Measurements from ENCODE around the gene SPEF1. TPM values are rescaled to one million over a fixed set of nuclear protein-coding genes. Genes with fewer than 3 reads are reported as not detected.

Gene SPEF1
- polyA plus RNA-seq, 3 donors = 0.09 TPM; not detected in 2

DNA sequence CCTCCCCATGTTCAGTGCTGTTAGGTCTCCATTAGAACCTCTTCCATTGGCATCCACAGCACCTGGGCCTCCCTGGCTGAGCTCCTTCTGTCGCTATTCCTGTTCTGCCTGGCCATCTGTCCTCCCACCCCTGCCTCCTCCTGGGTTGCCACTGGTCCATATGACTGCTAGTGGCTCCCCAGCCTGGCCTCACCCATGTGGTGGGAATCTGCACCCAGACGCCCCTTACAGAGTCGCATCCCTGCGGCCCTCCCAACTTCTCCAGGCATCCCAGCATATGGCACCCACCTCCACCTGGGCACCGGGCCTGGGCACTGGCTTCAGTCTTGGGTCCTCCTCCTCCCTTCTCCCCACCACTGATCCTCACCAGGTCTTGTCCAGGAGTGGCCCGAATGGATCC, 22.6 kb upstream of the SPEF1 start:
- Histone ChIP-seq H3K36me3 (replicated peaks in 1 of 2; ENCODE audit: control insufficient read depth in 1 of 2, insufficient read depth in 2 of 2, low read length in 2 of 2) (peaks cover 10 to 52% of the 10 kb centered on the region in 2 donors), H2AFZ (ENCODE audit: insufficient read depth, low read depth, low read length, poor library complexity, severe bottlenecking) (no peak overlapping the region), H3K27ac (ENCODE audit: low read depth in 1 of 2, low read length in 2 of 2) (peak overlapping the region; percentile 45 to 76), H3K9me3 (replicated peaks in 1 of 2; ENCODE audit: control insufficient read depth in 1 of 2, insufficient read depth in 1 of 2, low read length in 2 of 2) (no peaks in the 10 kb centered on the region), H3K79me2 (ENCODE audit: insufficient read depth, low read length) (peaks cover 19% of the 10 kb centered on the region), H4K20me1 (ENCODE audit: insufficient read depth, low read length) (no peaks in the 10 kb centered on the region), H3K9ac (ENCODE audit: insufficient read depth, low read length, poor library complexity, severe bottlenecking) (no peak overlapping the region), H3K27me3 (ENCODE audit: control insufficient read depth in 2 of 2, insufficient read depth in 2 of 2, low read length in 2 of 2) (no peaks in the 10 kb centered on the region), H3K4me2 (replicated peaks; ENCODE audit: extremely low read depth, low read length, poor library complexity, severe bottlenecking) (peak overlapping the region; percentile 40), H3K4me3 (replicated peaks in 1 of 3; ENCODE audit: low read depth in 2 of 3, low read length in 3 of 3) (peak overlapping the region in 1 of 3 experiments; percentile 4), H3K4me1 (ENCODE audit: control insufficient read depth in 1 of 2, insufficient read depth in 2 of 2, low read length in 2 of 2) (peaks cover 67 to 79% of the 10 kb centered on the region in 2 donors)
- TF ChIP-seq, protein P1, sequence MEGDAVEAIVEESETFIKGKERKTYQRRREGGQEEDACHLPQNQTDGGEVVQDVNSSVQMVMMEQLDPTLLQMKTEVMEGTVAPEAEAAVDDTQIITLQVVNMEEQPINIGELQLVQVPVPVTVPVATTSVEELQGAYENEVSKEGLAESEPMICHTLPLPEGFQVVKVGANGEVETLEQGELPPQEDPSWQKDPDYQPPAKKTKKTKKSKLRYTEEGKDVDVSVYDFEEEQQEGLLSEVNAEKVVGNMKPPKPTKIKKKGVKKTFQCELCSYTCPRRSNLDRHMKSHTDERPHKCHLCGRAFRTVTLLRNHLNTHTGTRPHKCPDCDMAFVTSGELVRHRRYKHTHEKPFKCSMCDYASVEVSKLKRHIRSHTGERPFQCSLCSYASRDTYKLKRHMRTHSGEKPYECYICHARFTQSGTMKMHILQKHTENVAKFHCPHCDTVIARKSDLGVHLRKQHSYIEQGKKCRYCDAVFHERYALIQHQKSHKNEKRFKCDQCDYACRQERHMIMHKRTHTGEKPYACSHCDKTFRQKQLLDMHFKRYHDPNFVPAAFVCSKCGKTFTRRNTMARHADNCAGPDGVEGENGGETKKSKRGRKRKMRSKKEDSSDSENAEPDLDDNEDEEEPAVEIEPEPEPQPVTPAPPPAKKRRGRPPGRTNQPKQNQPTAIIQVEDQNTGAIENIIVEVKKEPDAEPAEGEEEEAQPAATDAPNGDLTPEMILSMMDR (IDR thresholded peaks at IDR 0.05) = no peak
- H3K36me3 Mint-ChIP-seq = peaks cover 36 to 47% of the 10 kb centered on the region in 2 donors
- DNase-seq = no peak
- WGBS (ENCODE audit: insufficient coverage) = 69% methylated on average over 6 of the region's 6 CpGs
- peaks cover 66% of the 10 kb centered on the region for H3K4me1 Mint-ChIP-seq
- H3K27ac Mint-ChIP-seq = peak overlapping the region; percentile 60 to 91 (median 86)
- peaks cover 0 to 2% (median 0%) of the 10 kb centered on the region in 7 donors for H3K9me3 Mint-ChIP-seq
- H3K4me3 Mint-ChIP-seq = peak overlapping the region in 1 of 2 donors; percentile 79
- intact Hi-C loops (cut with micrococcal nuclease) = no loop called here
- peaks cover 0 to 3% (median 0%) of the 10 kb centered on the region in 3 donors for H3K27me3 Mint-ChIP-seq (ENCODE audit: low read depth in 3 of 3)

DNA sequence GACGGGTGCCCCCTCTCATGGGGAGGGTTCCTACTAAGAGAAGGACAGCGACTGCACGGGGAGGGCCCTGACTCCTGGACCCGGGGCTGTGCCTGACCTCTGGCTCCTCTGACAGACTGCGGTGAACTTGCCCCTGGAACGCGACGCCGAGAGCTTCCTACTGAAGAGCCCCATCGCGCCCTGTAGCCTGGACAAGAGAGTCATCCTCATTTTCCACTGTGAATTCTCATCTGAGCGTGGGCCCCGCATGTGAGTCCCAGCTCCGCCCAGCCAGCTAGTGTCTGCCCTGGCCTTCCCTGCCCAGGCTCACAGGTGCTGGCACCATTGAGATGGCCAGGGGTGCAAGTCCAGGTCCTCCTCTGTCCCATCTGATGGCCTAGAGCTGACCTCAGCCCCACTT, 22.0 kb upstream of the SPEF1 start:
- no peaks in the 10 kb centered on the region for H3K27me3 ChIP-seq (ENCODE audit: control insufficient read depth in 2 of 2, insufficient read depth in 2 of 2, low read length in 2 of 2)
- H4K20me1 ChIP-seq (ENCODE audit: insufficient read depth, low read length) = no peaks in the 10 kb centered on the region
- Mint-ChIP-seq H3K27ac (peak overlapping the region in 4 of 7 donors; percentile 66 to 88 (median 84)), H3K9me3 (peaks cover 0 to 2% (median 0%) of the 10 kb centered on the region in 7 donors), H3K4me3 (no peak overlapping the region), H3K4me1 (peaks cover 70% of the 10 kb centered on the region), H3K36me3 (peaks cover 36 to 53% of the 10 kb centered on the region in 2 donors), H3K27me3 (ENCODE audit: low read depth in 3 of 3) (peaks cover 0 to 4% (median 0%) of the 10 kb centered on the region in 3 donors)
- H3K36me3 ChIP-seq (replicated peaks in 1 of 2; ENCODE audit: control insufficient read depth in 1 of 2, insufficient read depth in 2 of 2, low read length in 2 of 2) = peaks cover 10 to 58% of the 10 kb centered on the region in 2 donors
- 94% methylated on average over 14 of the region's 14 CpGs for WGBS (ENCODE audit: insufficient coverage)
- H3K4me3 ChIP-seq (replicated peaks in 1 of 3; ENCODE audit: low read depth in 2 of 3, low read length in 3 of 3) = no peak overlapping the region
- TF ChIP-seq, protein P1 (IDR thresholded peaks at IDR 0.05) = no peak
- H3K79me2 ChIP-seq (ENCODE audit: insufficient read depth, low read length) = peaks cover 25% of the 10 kb centered on the region
- H3K27ac ChIP-seq (ENCODE audit: low read depth in 1 of 2, low read length in 2 of 2) = peak overlapping the region in 1 of 2 donors; percentile 76
- no peaks in the 10 kb centered on the region for H3K9me3 ChIP-seq (replicated peaks in 1 of 2; ENCODE audit: control insufficient read depth in 1 of 2, insufficient read depth in 1 of 2, low read length in 2 of 2)
- DNase-seq = no peak
- no peak overlapping the region for H3K9ac ChIP-seq (ENCODE audit: insufficient read depth, low read length, poor library complexity, severe bottlenecking)
- no peak overlapping the region for H3K4me2 ChIP-seq (replicated peaks; ENCODE audit: extremely low read depth, low read length, poor library complexity, severe bottlenecking)
- no peak overlapping the region for H2AFZ ChIP-seq (ENCODE audit: insufficient read depth, low read depth, low read length, poor library complexity, severe bottlenecking)
- H3K4me1 ChIP-seq (ENCODE audit: control insufficient read depth in 1 of 2, insufficient read depth in 2 of 2, low read length in 2 of 2) = peaks cover 64 to 79% of the 10 kb centered on the region in 2 donors
- intact Hi-C loops (cut with micrococcal nuclease) = no loop called here
